H1 (cell line): ENCODE measurements around the gene NLRP10. TPM values are rescaled to one million over a fixed set of nuclear protein-coding genes. Genes with fewer than 3 reads are reported as not detected.

ENCODE experiments used
- CHD2 ChIP-seq: IDR thresholded peaks from 2 replicates; pipeline ENCODE4 v1.6.1; 2012; ENCODE audit warnings: low read length, improper control_type of control experiment
- FOSL1 ChIP-seq: IDR thresholded peaks from 2 replicates; pipeline ENCODE4 v1.6.1; 2011; ENCODE audit warnings: mild to moderate bottlenecking, low read depth, low read length, moderate library complexity; ENCODE audit not compliant: insufficient read depth
- KDM4A ChIP-seq: IDR thresholded peaks from one replicate; pipeline ENCODE4 v1.7.1; 2012; ENCODE audit warnings: low read depth, mild to moderate bottlenecking, moderate library complexity, low read length, inconsistent platforms; ENCODE audit not compliant: severe bottlenecking
- MAFK ChIP-seq: IDR thresholded peaks from 2 replicates; pipeline ENCODE4 v1.6.1; 2012; ENCODE audit warnings: low read depth, mild to moderate bottlenecking, improper control_type of control experiment, low read length
- NANOG ChIP-seq: IDR thresholded peaks from 2 replicates; pipeline ENCODE4 v1.6.1; 2011; ENCODE audit warnings: low read length, low read depth, mild to moderate bottlenecking, inconsistent platforms; ENCODE audit not compliant: insufficient read depth, poor library complexity, severe bottlenecking
- NRF1 ChIP-seq: IDR thresholded peaks from 2 replicates; pipeline ENCODE4 v1.6.1; 2011; ENCODE audit warnings: mild to moderate bottlenecking, low read depth, low read length, improper control_type of control experiment
- PHF8 ChIP-seq: fragments of 200-600 bp; sonication (generic); conservative IDR thresholded peaks from 2 replicates; pipeline ENCODE4 v1.7.1; 2012; ENCODE audit warnings: low read depth, mild to moderate bottlenecking, inconsistent platforms, low read length, moderate library complexity
- polyA plus RNA-seq, 7 experiments: library from polyadenylated mRNA; depleted of rRNA in 3 of 7; stranded (reverse) in 5 of 7; unstranded in 2 of 7; fragments of >200 nt in 5 of 7; fragments of 200-250 nt in 2 of 7; gene quantifications; 1 replicate in 5 of 7; 2 replicates in 1 of 7; 4 replicates in 1 of 7; pipeline versions ENCODE4 v1.2.1 to v1.2.3, GENCODE V29; 2011 to 2013; ENCODE audit warnings: missing spikeins in 2 of 7, mixed read lengths in 2 of 7
- total RNA-seq: library from RNA; stranded (reverse); fragmentation: NEBNext Ultra II Directional; extraction: Animal tissue kit (Norgen Biotek cat#: 25700); gene quantifications from 2 replicates; pipeline ENCODE4 v1.2.1, GENCODE V29; 2021
- TF ChIP-seq, protein P1 (sequence below): fragments of 300-600 bp; sonication (generic); IDR thresholded peaks from 2 replicates; pipeline ENCODE4 v1.7.1; 2012; ENCODE audit warnings: low read length, moderate library complexity, mild to moderate bottlenecking, inconsistent platforms; ENCODE audit not compliant: insufficient replicate concordance
- TF ChIP-seq, protein P2 (sequence below), 3 experiments: IDR thresholded peaks; 1 replicate in 2 of 3; 2 replicates in 1 of 3; pipeline versions ENCODE4 v1.5.1 to v1.6.1; 2011; ENCODE audit warnings: low read length in 3 of 3, mild to moderate bottlenecking in 3 of 3, inconsistent platforms in 2 of 3, low read depth in 1 of 3, moderate library complexity in 1 of 3; ENCODE audit not compliant: insufficient read depth in 1 of 3; ENCODE audit errors: control extremely low read depth in 1 of 3

The NLRP10 gene
- total and polyA plus RNA-seq, 2 of the 8 experiments (the other 6 are each of a cell fraction or from before 2014, with no cell fraction given), result 0.71 TPM; not detected in 1

GRCh38 chr11:8003187-8003586, 37.9 kb upstream of the NLRP10 start (continued):
- TF ChIP-seq, protein P1, sequence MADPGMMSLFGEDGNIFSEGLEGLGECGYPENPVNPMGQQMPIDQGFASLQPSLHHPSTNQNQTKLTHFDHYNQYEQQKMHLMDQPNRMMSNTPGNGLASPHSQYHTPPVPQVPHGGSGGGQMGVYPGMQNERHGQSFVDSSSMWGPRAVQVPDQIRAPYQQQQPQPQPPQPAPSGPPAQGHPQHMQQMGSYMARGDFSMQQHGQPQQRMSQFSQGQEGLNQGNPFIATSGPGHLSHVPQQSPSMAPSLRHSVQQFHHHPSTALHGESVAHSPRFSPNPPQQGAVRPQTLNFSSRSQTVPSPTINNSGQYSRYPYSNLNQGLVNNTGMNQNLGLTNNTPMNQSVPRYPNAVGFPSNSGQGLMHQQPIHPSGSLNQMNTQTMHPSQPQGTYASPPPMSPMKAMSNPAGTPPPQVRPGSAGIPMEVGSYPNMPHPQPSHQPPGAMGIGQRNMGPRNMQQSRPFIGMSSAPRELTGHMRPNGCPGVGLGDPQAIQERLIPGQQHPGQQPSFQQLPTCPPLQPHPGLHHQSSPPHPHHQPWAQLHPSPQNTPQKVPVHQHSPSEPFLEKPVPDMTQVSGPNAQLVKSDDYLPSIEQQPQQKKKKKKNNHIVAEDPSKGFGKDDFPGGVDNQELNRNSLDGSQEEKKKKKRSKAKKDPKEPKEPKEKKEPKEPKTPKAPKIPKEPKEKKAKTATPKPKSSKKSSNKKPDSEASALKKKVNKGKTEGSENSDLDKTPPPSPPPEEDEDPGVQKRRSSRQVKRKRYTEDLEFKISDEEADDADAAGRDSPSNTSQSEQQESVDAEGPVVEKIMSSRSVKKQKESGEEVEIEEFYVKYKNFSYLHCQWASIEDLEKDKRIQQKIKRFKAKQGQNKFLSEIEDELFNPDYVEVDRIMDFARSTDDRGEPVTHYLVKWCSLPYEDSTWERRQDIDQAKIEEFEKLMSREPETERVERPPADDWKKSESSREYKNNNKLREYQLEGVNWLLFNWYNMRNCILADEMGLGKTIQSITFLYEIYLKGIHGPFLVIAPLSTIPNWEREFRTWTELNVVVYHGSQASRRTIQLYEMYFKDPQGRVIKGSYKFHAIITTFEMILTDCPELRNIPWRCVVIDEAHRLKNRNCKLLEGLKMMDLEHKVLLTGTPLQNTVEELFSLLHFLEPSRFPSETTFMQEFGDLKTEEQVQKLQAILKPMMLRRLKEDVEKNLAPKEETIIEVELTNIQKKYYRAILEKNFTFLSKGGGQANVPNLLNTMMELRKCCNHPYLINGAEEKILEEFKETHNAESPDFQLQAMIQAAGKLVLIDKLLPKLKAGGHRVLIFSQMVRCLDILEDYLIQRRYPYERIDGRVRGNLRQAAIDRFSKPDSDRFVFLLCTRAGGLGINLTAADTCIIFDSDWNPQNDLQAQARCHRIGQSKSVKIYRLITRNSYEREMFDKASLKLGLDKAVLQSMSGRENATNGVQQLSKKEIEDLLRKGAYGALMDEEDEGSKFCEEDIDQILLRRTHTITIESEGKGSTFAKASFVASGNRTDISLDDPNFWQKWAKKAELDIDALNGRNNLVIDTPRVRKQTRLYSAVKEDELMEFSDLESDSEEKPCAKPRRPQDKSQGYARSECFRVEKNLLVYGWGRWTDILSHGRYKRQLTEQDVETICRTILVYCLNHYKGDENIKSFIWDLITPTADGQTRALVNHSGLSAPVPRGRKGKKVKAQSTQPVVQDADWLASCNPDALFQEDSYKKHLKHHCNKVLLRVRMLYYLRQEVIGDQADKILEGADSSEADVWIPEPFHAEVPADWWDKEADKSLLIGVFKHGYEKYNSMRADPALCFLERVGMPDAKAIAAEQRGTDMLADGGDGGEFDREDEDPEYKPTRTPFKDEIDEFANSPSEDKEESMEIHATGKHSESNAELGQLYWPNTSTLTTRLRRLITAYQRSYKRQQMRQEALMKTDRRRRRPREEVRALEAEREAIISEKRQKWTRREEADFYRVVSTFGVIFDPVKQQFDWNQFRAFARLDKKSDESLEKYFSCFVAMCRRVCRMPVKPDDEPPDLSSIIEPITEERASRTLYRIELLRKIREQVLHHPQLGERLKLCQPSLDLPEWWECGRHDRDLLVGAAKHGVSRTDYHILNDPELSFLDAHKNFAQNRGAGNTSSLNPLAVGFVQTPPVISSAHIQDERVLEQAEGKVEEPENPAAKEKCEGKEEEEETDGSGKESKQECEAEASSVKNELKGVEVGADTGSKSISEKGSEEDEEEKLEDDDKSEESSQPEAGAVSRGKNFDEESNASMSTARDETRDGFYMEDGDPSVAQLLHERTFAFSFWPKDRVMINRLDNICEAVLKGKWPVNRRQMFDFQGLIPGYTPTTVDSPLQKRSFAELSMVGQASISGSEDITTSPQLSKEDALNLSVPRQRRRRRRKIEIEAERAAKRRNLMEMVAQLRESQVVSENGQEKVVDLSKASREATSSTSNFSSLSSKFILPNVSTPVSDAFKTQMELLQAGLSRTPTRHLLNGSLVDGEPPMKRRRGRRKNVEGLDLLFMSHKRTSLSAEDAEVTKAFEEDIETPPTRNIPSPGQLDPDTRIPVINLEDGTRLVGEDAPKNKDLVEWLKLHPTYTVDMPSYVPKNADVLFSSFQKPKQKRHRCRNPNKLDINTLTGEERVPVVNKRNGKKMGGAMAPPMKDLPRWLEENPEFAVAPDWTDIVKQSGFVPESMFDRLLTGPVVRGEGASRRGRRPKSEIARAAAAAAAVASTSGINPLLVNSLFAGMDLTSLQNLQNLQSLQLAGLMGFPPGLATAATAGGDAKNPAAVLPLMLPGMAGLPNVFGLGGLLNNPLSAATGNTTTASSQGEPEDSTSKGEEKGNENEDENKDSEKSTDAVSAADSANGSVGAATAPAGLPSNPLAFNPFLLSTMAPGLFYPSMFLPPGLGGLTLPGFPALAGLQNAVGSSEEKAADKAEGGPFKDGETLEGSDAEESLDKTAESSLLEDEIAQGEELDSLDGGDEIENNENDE, result no peak
- TF ChIP-seq PHF8 (no peak), CHD2 (no peak), MAFK (no peak), NANOG (no peak), FOSL1 (no peak), NRF1 (no peak), KDM4A (no peak)
- TF ChIP-seq, protein P2, sequence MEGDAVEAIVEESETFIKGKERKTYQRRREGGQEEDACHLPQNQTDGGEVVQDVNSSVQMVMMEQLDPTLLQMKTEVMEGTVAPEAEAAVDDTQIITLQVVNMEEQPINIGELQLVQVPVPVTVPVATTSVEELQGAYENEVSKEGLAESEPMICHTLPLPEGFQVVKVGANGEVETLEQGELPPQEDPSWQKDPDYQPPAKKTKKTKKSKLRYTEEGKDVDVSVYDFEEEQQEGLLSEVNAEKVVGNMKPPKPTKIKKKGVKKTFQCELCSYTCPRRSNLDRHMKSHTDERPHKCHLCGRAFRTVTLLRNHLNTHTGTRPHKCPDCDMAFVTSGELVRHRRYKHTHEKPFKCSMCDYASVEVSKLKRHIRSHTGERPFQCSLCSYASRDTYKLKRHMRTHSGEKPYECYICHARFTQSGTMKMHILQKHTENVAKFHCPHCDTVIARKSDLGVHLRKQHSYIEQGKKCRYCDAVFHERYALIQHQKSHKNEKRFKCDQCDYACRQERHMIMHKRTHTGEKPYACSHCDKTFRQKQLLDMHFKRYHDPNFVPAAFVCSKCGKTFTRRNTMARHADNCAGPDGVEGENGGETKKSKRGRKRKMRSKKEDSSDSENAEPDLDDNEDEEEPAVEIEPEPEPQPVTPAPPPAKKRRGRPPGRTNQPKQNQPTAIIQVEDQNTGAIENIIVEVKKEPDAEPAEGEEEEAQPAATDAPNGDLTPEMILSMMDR (IDR thresholded peaks at IDR 0.05; ENCODE audit: control extremely low read depth in 1 of 3, insufficient read depth in 1 of 3, low read depth in 1 of 3, low read length in 3 of 3), result no peak
